Thyroid gland (tissue), 4 donors: ENCODE results near the gene DOLK. TPM values are rescaled to one million over a fixed set of nuclear protein-coding genes. Genes with fewer than 3 reads are reported as not detected.
"Not testable (repeated sequence)": the region's sequence is repeated elsewhere in the genome, so short reads cannot be mapped to it uniquely, and the experiment has no call there.

Experiments used
- DNase-seq, 2 donors: peaks; one replicate each; pipeline ENCODE4 v3.0.0-alpha.2; 2019
- H3K27ac ChIP-seq, 3 donors: fragments of 200-600 bp; sonication (generic); 1 replicate in 2 of 3; 2 replicates in 1 of 3; pipeline ENCODE4 v1.5.1; 2016 to 2019; ENCODE audit warnings: mild to moderate bottlenecking in 1 of 3, moderate library complexity in 1 of 3
- H3K27me3 ChIP-seq: fragments of 200-600 bp; sonication (generic); one replicate; pipeline ENCODE4 v1.5.1; 2019
- H3K36me3 ChIP-seq, 2 donors: fragments of 200-600 bp; sonication (generic); one replicate each; pipeline ENCODE4 v1.5.1; 2016 to 2019
- H3K4me1 ChIP-seq, 2 donors: fragments of 200-600 bp; sonication (generic); one replicate each; pipeline ENCODE4 v1.5.1; 2017 to 2019
- H3K4me3 ChIP-seq, 3 donors: fragments of 200-600 bp; sonication (generic); replicated peaks in 1 of 3; 1 replicate in 2 of 3; 2 replicates in 1 of 3; pipeline ENCODE4 v1.5.1; 2016; ENCODE audit warnings: mild to moderate bottlenecking in 1 of 3
- H3K9me3 ChIP-seq: fragments of 200-600 bp; sonication (generic); one replicate; pipeline ENCODE4 v1.5.1; 2017
- CTCF ChIP-seq, 6 experiments: fragments of 200-600 bp in 3 of 6; fragments of 450-650 bp in 3 of 6; sonication (generic) in 3 of 6; IDR thresholded peaks; one replicate each; pipeline ENCODE4 v1.5.1; 2016 to 2019; ENCODE audit warnings: antibody characterized with exemption in 6 of 6, mild to moderate bottlenecking in 2 of 6, inconsistent platforms in 1 of 6, moderate library complexity in 1 of 6
- POLR2A ChIP-seq, 2 donors: fragments of 450-650 bp; IDR thresholded peaks; one replicate each; pipeline ENCODE4 v1.6.1; 2017; ENCODE audit warnings: antibody characterized with exemption in 2 of 2, mild to moderate bottlenecking in 2 of 2, moderate library complexity in 1 of 2
- WGBS, 2 donors: methylation state at CpG; one replicate each; pipeline ENCODE4 v1.1.5; 2017; 5-methylcytosine and 5-hydroxymethylcytosine counted together
- intact Hi-C: fragments of 100-400 bp; cut with DNase I; formaldehyde crosslinking; loops from one replicate; pipeline ENCODE4 v1.15.1; 2023
- total RNA-seq, 4 donors: library from RNA; depleted of rRNA; stranded (reverse); fragments of >200 nt; gene quantifications; one replicate each; pipeline ENCODE4 v1.2.3, GENCODE V29; 2016

DOLK gene
- total RNA-seq, 4 donors from 2014 or later, result 21.1 to 25.2 (median 22.2) TPM

DNA sequence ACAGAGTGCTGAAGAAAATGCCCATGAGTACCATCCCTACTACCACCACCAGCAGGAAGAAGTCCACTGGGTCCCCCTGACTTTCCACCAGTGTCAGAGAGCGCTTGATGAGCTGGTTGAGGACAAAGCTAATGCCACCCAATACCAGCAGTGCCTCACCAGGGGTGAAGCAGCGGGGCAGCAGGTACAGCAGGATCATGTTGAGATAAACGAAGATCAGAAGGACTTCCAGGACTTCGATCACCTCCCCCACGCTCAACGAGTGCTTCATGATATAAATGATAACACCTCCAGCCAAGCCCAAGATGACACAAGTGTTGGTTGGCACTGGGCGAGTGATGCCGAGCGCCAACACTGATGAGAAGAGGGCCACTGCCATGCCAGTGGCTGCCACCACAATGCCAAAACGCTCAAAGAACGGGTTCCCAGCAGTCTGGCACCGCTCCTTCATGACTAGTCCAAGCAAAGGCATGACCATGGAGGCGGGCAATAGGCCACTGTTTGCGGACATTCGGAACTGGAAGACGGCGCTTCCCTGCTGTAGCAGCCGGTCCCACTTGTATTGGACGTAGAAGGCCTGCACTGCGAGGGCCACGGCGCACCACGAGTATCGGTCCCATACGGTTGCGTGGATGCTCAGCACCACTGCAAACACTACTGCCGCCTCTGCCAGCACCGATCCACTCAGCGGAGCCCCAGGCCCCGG is 679 bp downstream of the DOLK start:
- Histone ChIP-seq H3K4me1 (peaks cover 11 to 20% of the 10 kb centered on the region in 2 donors), H3K36me3 (no peaks in the 10 kb centered on the region), H3K4me3 (peak overlapping the region; percentile 57 to 78 (median 69)), H3K9me3 (no peaks in the 10 kb centered on the region), H3K27me3 (no peaks in the 10 kb centered on the region), H3K27ac (peak overlapping the region; percentile 51 to 90 (median 84))
- peak; percentile 40 to 45 for DNase-seq
- TF ChIP-seq CTCF (IDR thresholded peaks at IDR 0.05) (no peak), POLR2A (IDR thresholded peaks at IDR 0.05) (no peak)
- WGBS, 2 donors, result 29 to 68% methylated on average over 10 to 23 of the region's 30 CpGs
- intact Hi-C loops, result no loop called here

GRCh38 chr9:128945798-128946501 is 1.5 kb downstream of the DOLK start:
- intact Hi-C loops, result no loop called here
- Histone ChIP-seq H3K27ac (no peak overlapping the region), H3K36me3 (no peaks in the 10 kb centered on the region), H3K9me3 (no peaks in the 10 kb centered on the region), H3K4me3 (no peak overlapping the region), H3K4me1 (peaks cover 11 to 27% of the 10 kb centered on the region in 2 donors), H3K27me3 (no peaks in the 10 kb centered on the region)
- WGBS, 2 donors, result 93 to 97% methylated on average over 17 to 19 of the region's 19 CpGs
- no peak for DNase-seq
- no peak for TF ChIP-seq CTCF (IDR thresholded peaks at IDR 0.05)
- TF ChIP-seq POLR2A (IDR thresholded peaks at IDR 0.05), result no peak

- H3K4me1 ChIP-seq, result peaks cover 11 to 25% of the 10 kb centered on the region in 2 donors
- H3K27me3 ChIP-seq, H3K27ac ChIP-seq, H3K9me3 ChIP-seq, H3K36me3 ChIP-seq, H3K4me3 ChIP-seq, intact Hi-C loops, DNase-seq: not testable (repeated sequence)
- 85 to 93% methylated on average over 7 of the region's 7 CpGs for WGBS, 2 donors
Observed at GRCh38 chr9:128944966-128945365, 2.4 kb downstream of the DOLK start.

- intact Hi-C loops, result no loop called here
- 90 to 96% methylated on average over 7 of the region's 7 CpGs for WGBS, 2 donors
- peak overlapping the region in 2 of 3 donors; percentile 20 to 22 for H3K27ac ChIP-seq
- H3K4me3 ChIP-seq, result no peak overlapping the region
- H3K9me3 ChIP-seq, result no peaks in the 10 kb centered on the region
- DNase-seq, result no peak
- TF ChIP-seq POLR2A (IDR thresholded peaks at IDR 0.05), result no peak
- no peak for TF ChIP-seq CTCF (IDR thresholded peaks at IDR 0.05)
- H3K4me1 ChIP-seq, result peaks cover 11 to 25% of the 10 kb centered on the region in 2 donors
- no peaks in the 10 kb centered on the region for H3K36me3 ChIP-seq
- no peaks in the 10 kb centered on the region for H3K27me3 ChIP-seq
Observed at GRCh38 chr9:128943832-128944620, 3.4 kb downstream of the DOLK start.

- WGBS, 2 donors, result 80% methylated on average over 7 to 10 of the region's 12 CpGs
- H3K9me3 ChIP-seq, result no peaks in the 10 kb centered on the region
- H3K27ac ChIP-seq, result peak overlapping the region in 2 of 3 donors; percentile 10 to 73
- peaks cover 0 to 3% of the 10 kb centered on the region in 2 donors for H3K36me3 ChIP-seq
- no peaks in the 10 kb centered on the region for H3K27me3 ChIP-seq
- intact Hi-C loops, result no loop called here
- no peak for TF ChIP-seq CTCF (IDR thresholded peaks at IDR 0.05)
- no peak overlapping the region for H3K4me3 ChIP-seq
- H3K4me1 ChIP-seq, result peaks cover under 1 to 13% of the 10 kb centered on the region in 2 donors
- peak; percentile 22 to 23 for DNase-seq
Observed at GRCh38 chr9:128940946-128941755, 6.3 kb downstream of the DOLK start.
